Measurements from ENCODE around the gene EPB41L2. TPM values are rescaled to one million over a fixed set of nuclear protein-coding genes. Genes with fewer than 3 reads are reported as not detected.

EPB41L2 gene
- total and polyA plus RNA-seq, 3 experiments from 2014 or later = 4.6 to 30.9 (median 27.2) TPM

DNA sequence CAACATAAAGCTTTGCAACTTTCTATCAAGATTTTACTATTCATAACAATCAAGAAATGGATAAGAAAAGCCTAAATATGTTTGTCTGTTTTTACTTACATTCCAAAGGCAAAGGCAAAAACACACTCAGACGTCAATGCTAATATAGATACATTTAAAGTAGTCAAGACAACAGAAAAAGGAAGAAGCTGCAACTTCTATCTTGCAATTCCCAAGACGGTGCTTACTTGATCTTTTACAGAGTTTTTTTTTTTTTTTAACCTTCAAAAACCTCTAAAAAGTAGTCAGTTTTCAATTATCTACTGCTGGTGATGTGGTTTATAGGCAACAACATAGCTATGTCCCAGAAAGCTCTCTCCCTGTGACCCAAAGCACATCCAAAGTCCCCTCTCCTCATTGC is 58.1 kb downstream of the EPB41L2 start:
- POLR2A ChIA-PET = interaction anchor here (0.6 kb wide), 1 partner anchor 150 kb away, joined by 7 read pairs; no protein-coding TSS in a partner anchor
- no peak overlapping the region for H3K4me3 ChIP-seq (ENCODE audit: low read length)
- Mint-ChIP-seq H3K36me3 (peaks cover 3 to 28% (median 7%) of the 10 kb centered on the region in 3 donors), H3K4me3 (no peak overlapping the region), H3K9me3 (peaks cover 7 to 30% (median 27%) of the 10 kb centered on the region in 5 donors), H3K27ac (peak overlapping the region in 1 of 8 donors; percentile 2), H3K27me3 (peaks cover 2 to 3% of the 10 kb centered on the region in 2 donors), H3K4me1 (no peaks in the 10 kb centered on the region)
- no peak overlapping the region for H3K27ac ChIP-seq (ENCODE audit: low read depth, low read length)
- H3K27me3 ChIP-seq (ENCODE audit: insufficient read depth, low read length, poor library complexity, severe bottlenecking) = no peaks in the 10 kb centered on the region
- no peaks in the 10 kb centered on the region for H3K36me3 ChIP-seq (ENCODE audit: insufficient read depth, low read length)
- CTCF ChIA-PET = no interaction called here
- H3K4me1 ChIP-seq (ENCODE audit: insufficient read depth, low read length) = no peaks in the 10 kb centered on the region
- no peaks in the 10 kb centered on the region for H3K9me3 ChIP-seq (ENCODE audit: low read length)
- DNase-seq = no peak

DNA sequence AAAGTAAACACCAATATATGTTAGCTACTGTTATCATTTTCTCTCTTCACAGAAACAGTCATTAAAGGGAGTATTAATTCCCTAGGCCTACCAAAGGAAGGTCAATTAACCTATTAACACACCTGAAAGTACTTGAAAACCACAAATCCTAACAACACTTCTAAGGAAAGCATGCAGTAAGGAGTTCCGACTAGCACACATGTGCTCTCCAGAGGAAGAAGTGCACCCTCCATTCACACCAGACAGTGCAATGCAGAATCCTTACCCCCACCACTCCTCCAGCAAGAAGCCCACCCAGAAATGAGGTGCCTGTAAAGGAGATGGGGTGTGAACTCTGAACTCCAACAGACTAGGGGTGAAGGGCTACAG is 58.7 kb downstream of the EPB41L2 start:
- Mint-ChIP-seq H3K4me1 (no peaks in the 10 kb centered on the region), H3K4me3 (no peak overlapping the region), H3K9me3 (peaks cover 6 to 26% (median 21%) of the 10 kb centered on the region in 5 donors), H3K27me3 (peaks cover 2 to 3% of the 10 kb centered on the region in 2 donors), H3K36me3 (peaks cover under 1 to 22% (median 7%) of the 10 kb centered on the region in 3 donors), H3K27ac (peak overlapping the region in 1 of 8 donors; percentile 70)
- Histone ChIP-seq H3K36me3 (ENCODE audit: insufficient read depth, low read length) (no peaks in the 10 kb centered on the region), H3K9me3 (ENCODE audit: low read length) (no peaks in the 10 kb centered on the region), H3K4me3 (ENCODE audit: low read length) (no peak overlapping the region), H3K4me1 (ENCODE audit: insufficient read depth, low read length) (no peaks in the 10 kb centered on the region), H3K27me3 (ENCODE audit: insufficient read depth, low read length, poor library complexity, severe bottlenecking) (no peaks in the 10 kb centered on the region), H3K27ac (ENCODE audit: low read depth, low read length) (no peak overlapping the region)
- ChIA-PET POLR2A (no interaction called here), CTCF (no interaction called here)
- no peak for DNase-seq

DNA sequence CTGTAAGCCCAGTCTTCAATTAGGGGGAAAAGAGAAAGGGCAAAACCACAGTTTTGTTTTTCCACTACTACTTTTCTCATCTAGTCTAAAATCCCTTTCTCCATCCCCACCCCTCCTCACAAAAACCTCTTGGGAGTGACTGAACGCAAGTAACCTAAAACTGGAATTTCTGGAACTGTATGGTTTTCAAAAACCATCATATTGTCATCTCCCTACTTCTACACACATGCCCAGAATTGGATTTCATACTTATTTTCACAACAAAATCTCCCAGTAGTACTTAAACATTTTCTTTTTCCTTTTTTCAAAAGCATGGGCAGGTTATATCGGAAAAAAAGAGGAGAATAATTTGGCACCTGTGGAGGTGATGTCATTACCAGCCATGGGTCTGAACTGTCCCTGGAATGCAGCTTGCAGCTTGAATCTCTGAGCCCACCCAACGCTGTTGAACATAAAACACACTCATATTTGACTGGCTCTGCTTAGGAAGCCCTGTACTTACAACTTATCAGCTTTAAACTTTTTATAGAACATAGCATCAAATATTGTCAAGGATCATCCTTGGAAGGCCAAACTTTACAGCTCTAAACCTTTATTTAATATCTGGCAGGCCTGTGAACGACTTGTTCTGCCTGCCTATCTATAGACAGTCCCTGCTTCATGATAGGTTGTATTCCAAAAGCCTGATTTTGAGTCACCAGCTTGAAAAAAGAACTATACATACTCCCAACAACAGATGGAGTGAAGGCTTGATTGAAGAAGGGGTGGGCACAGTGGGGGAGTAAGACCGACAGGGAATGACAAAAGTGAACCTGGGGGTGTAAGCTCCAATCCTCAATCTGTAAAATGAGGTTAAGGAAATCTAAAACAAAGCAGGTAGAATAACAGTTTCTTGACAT is 59.3 kb downstream of the EPB41L2 start:
- no peaks in the 10 kb centered on the region for H3K36me3 ChIP-seq (ENCODE audit: insufficient read depth, low read length)
- peaks cover 0 to 18% (median 7%) of the 10 kb centered on the region in 3 donors for H3K36me3 Mint-ChIP-seq
- no peak overlapping the region for H3K4me3 ChIP-seq (ENCODE audit: low read length)
- CTCF ChIA-PET = no interaction called here
- H3K27me3 Mint-ChIP-seq = peaks cover 3 to 4% of the 10 kb centered on the region in 2 donors
- H3K4me1 Mint-ChIP-seq = no peaks in the 10 kb centered on the region
- H3K9me3 Mint-ChIP-seq = peaks cover 6 to 24% (median 18%) of the 10 kb centered on the region in 5 donors
- no peak overlapping the region for H3K27ac Mint-ChIP-seq
- H3K27ac ChIP-seq (ENCODE audit: low read depth, low read length) = no peak overlapping the region
- POLR2A ChIA-PET = no interaction called here
- no peak for DNase-seq
- H3K4me1 ChIP-seq (ENCODE audit: insufficient read depth, low read length) = no peaks in the 10 kb centered on the region
- no peak overlapping the region for H3K4me3 Mint-ChIP-seq
- H3K9me3 ChIP-seq (ENCODE audit: low read length) = no peaks in the 10 kb centered on the region
- no peaks in the 10 kb centered on the region for H3K27me3 ChIP-seq (ENCODE audit: insufficient read depth, low read length, poor library complexity, severe bottlenecking)

DNA sequence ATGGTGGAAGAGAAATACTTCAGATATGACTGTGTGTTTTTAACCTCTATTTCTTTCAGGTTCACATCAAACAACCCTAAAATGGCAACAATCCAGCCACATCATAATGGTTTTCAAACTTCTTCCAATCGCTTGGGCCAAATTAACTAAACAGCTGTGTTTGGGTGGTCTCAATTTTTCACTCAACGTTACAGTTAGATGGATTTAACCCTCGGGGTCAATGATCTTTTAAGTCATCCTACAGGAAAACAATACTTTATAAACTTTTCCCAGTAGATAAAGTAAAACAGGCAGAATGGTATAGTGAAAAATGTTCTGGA is 60.4 kb downstream of the EPB41L2 start:
- Mint-ChIP-seq H3K36me3 (peaks cover 0 to 11% (median 4%) of the 10 kb centered on the region in 3 donors), H3K4me1 (no peaks in the 10 kb centered on the region), H3K27me3 (peaks cover 3 to 4% of the 10 kb centered on the region in 2 donors), H3K4me3 (no peak overlapping the region), H3K9me3 (peaks cover 5 to 15% (median 12%) of the 10 kb centered on the region in 5 donors), H3K27ac (no peak overlapping the region)
- ChIA-PET CTCF (no interaction called here), POLR2A (no interaction called here)
- Histone ChIP-seq H3K27ac (ENCODE audit: low read depth, low read length) (no peak overlapping the region), H3K36me3 (ENCODE audit: insufficient read depth, low read length) (no peaks in the 10 kb centered on the region), H3K4me1 (ENCODE audit: insufficient read depth, low read length) (no peaks in the 10 kb centered on the region), H3K27me3 (ENCODE audit: insufficient read depth, low read length, poor library complexity, severe bottlenecking) (no peaks in the 10 kb centered on the region), H3K9me3 (ENCODE audit: low read length) (no peaks in the 10 kb centered on the region), H3K4me3 (ENCODE audit: low read length) (no peak overlapping the region)
- no peak for DNase-seq

DNA sequence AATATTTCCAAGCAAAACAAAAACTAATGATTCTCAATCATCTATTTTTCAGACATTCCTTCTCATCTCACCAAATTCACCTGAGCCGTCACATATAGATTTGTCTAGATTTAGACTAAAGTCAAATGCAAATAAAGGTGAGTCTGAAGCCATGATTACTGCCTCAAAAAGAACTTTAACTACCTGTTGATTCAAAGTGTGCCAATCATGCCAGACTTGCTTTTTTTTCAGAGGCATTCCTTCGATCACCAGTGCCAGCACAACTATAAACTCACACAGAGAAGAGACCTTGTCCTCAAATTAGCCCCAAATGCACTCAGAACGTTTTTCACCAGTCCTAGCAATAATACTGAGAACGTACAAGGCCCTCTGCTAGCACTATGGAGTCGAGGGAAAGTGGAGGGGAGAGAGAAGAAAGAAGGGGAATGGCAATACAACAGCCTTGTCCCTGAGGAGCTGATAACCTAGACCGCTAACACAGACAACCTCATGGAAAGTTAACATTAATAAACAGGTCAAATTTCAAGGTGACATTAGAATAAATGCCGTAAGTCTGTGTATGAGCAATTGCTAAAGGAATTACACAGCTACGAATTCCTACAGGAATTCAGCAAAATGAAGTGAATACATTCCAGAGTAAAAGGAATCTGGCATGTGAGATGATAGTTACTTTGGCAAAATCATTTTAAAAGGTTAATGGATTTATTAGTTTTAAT is 60.9 kb downstream of the EPB41L2 start:
- CTCF ChIA-PET = no interaction called here
- Histone ChIP-seq H3K27ac (ENCODE audit: low read depth, low read length) (no peak overlapping the region), H3K9me3 (ENCODE audit: low read length) (no peaks in the 10 kb centered on the region), H3K4me3 (ENCODE audit: low read length) (no peak overlapping the region), H3K27me3 (ENCODE audit: insufficient read depth, low read length, poor library complexity, severe bottlenecking) (no peaks in the 10 kb centered on the region), H3K4me1 (ENCODE audit: insufficient read depth, low read length) (no peaks in the 10 kb centered on the region), H3K36me3 (ENCODE audit: insufficient read depth, low read length) (no peaks in the 10 kb centered on the region)
- Mint-ChIP-seq H3K27me3 (peaks cover 3% of the 10 kb centered on the region in 2 donors), H3K4me3 (no peak overlapping the region), H3K36me3 (peaks cover 0 to 6% (median 0%) of the 10 kb centered on the region in 3 donors), H3K27ac (no peak overlapping the region), H3K4me1 (no peaks in the 10 kb centered on the region), H3K9me3 (peaks cover 0 to 10% (median 7%) of the 10 kb centered on the region in 5 donors)
- DNase-seq = no peak
- POLR2A ChIA-PET = no interaction called here

DNA sequence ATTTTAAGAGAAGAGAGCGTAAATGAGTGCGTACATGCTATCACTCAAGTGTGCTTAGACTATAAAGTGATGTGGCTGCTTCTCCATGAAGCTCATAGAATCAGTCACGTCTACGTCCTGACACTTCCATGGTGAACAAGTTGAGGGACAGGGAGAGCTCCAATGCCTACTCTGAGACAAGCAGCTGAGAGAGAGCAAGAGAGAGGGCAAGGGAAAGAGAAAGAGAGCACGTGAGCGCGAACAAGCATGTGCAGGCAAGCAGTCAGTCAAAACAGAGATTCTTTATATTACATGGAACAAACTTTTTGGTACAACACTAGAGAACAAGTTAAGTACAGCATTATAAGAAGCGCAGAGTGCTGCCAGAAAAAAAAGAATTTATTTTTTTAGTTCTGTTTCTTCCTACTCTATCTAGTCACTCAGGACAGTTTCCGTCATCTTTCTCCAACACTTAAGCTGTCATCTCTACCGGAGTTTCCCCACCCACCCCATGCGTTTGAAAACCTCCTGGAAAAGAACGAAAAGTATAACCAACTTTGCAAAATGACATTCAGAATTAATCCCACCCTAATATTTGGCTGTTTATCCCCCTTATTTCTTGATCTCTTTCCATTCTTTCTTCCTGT is 61.8 kb downstream of the EPB41L2 start:
- H3K9me3 ChIP-seq (ENCODE audit: low read length) = no peaks in the 10 kb centered on the region
- no peak overlapping the region for H3K4me3 ChIP-seq (ENCODE audit: low read length)
- peaks cover 0 to 4% (median 2%) of the 10 kb centered on the region in 5 donors for H3K9me3 Mint-ChIP-seq
- ChIA-PET CTCF (no interaction called here), POLR2A (no interaction called here)
- H3K4me3 Mint-ChIP-seq = no peak overlapping the region
- H3K4me1 ChIP-seq (ENCODE audit: insufficient read depth, low read length) = no peaks in the 10 kb centered on the region
- no peak overlapping the region for H3K27ac Mint-ChIP-seq
- no peak for DNase-seq
- H3K36me3 Mint-ChIP-seq = peaks cover 0 to under 1% (median 0%) of the 10 kb centered on the region in 3 donors
- H3K4me1 Mint-ChIP-seq = no peaks in the 10 kb centered on the region
- H3K36me3 ChIP-seq (ENCODE audit: insufficient read depth, low read length) = no peaks in the 10 kb centered on the region
- peaks cover 2 to 3% of the 10 kb centered on the region in 2 donors for H3K27me3 Mint-ChIP-seq
- no peaks in the 10 kb centered on the region for H3K27me3 ChIP-seq (ENCODE audit: insufficient read depth, low read length, poor library complexity, severe bottlenecking)
- H3K27ac ChIP-seq (ENCODE audit: low read depth, low read length) = no peak overlapping the region

DNA sequence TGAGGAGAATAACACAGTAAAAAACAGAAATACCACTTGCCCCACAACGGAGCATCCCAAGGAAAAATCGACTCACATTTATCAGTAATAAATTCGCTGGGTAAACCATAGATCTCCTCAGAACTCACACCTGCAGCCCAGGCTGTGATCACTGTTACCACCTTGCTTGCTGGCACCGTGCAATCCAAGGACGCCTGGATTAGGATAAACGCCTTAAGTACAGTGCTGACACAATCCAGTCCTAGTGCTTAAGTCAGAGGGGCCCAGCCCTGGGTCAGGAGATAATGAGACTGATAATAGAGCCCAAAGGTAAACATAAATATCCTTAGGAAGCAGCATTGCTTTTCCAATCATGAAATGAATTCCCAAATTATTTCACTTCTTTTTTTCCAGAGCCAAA is 62.5 kb downstream of the EPB41L2 start:
- Mint-ChIP-seq H3K27me3 (peaks cover 2 to 3% of the 10 kb centered on the region in 2 donors), H3K36me3 (peaks cover 0 to 8% (median 0%) of the 10 kb centered on the region in 3 donors), H3K9me3 (peaks cover 0 to 3% (median 2%) of the 10 kb centered on the region in 5 donors), H3K4me1 (no peaks in the 10 kb centered on the region), H3K27ac (no peak overlapping the region), H3K4me3 (no peak overlapping the region)
- ChIA-PET POLR2A (no interaction called here), CTCF (no interaction called here)
- Histone ChIP-seq H3K4me1 (ENCODE audit: insufficient read depth, low read length) (no peaks in the 10 kb centered on the region), H3K27me3 (ENCODE audit: insufficient read depth, low read length, poor library complexity, severe bottlenecking) (no peaks in the 10 kb centered on the region), H3K36me3 (ENCODE audit: insufficient read depth, low read length) (no peaks in the 10 kb centered on the region), H3K9me3 (ENCODE audit: low read length) (no peaks in the 10 kb centered on the region), H3K4me3 (ENCODE audit: low read length) (no peak overlapping the region), H3K27ac (ENCODE audit: low read depth, low read length) (no peak overlapping the region)
- DNase-seq = no peak

All from CD8-positive, alpha-beta memory T cell (primary cell).